GM18526 (cell line): ENCODE results near the gene IKZF3.

Experiments used
- POLR2A ChIP-seq: IDR thresholded peaks from 3 replicates; pipeline ENCODE4 v1.6.1; 2011; ENCODE audit not compliant: insufficient read length; ENCODE audit errors: extremely low read depth

The IKZF3 gene

DNA sequence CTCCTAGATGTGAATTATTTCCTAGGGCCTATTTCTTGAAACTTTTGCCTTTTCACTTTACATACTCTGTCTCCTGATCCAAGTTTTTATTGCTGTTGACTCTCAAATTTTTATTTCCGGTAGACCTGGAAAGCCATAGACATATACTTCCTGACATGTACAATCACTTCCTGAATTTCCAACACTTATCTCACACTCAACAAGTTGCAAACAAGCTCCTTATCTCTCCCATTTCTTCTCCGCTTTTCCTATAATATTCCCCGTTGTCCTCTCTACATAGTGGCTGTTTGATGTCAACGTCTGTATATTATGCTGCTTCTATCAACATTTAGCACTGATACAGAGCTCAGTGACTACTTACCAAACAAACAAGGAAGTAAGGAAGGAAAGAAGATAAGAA, 59.3 kb downstream of the IKZF3 start:
- TF ChIP-seq POLR2A = no peak

DNA sequence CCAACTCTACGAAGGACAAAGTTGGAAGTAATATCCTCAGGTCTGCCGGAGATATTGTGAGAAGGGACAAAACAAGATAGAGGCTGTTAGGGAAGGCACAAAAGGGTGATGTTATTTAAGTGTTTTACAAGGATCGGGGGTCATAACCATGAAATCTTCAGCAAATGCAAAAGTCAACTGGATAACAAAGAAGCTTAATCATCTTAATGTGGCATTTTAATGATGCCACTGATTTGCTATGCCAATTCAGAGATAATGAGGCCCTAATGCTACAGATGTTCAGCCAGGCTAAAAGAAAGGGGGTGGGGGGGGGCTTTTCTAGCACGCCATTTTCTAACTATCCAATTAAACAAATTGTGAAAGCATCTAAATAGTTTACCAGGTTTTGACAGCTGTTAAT, 63.1 kb downstream of the IKZF3 start:
- no peak for TF ChIP-seq POLR2A

DNA sequence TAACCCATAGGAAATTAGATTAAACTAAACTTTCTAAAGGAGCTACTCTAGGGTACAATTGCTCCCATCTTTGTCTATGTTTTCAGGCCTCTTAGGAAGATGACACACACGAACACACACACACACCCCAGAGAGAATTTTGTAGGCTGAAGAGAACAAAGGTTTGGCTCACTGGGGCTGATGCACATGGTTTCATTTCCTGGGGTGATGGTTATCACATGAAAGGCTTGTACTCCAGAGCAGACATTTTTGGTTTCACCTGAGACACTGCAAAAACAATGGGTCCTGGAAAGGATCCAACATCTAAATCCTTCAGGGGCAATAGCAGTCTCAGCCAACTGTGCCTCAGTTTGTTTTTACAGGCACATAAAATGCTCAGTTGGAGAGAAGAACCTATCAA, 63.6 kb downstream of the IKZF3 start:
- TF ChIP-seq POLR2A = no peak

DNA sequence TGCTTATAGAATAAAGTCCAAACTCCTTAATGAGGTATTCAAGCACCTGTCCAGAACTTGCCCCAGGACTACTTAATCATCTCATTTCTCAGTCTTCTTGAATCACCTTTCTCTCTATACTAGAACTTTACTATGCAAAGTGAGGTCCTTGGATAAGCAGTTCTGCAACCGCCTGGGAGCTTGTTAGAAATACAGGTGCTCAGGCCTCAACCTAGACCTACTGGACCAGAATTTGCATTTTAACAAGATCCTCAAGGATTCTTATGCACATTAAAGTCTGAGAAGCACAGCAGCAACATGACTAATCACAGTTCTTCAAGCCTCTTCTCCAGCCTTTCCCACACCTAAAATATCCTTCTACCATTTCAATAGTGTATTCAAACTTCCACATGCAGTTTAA, 64.7 kb downstream of the IKZF3 start:
- TF ChIP-seq POLR2A = no peak

DNA sequence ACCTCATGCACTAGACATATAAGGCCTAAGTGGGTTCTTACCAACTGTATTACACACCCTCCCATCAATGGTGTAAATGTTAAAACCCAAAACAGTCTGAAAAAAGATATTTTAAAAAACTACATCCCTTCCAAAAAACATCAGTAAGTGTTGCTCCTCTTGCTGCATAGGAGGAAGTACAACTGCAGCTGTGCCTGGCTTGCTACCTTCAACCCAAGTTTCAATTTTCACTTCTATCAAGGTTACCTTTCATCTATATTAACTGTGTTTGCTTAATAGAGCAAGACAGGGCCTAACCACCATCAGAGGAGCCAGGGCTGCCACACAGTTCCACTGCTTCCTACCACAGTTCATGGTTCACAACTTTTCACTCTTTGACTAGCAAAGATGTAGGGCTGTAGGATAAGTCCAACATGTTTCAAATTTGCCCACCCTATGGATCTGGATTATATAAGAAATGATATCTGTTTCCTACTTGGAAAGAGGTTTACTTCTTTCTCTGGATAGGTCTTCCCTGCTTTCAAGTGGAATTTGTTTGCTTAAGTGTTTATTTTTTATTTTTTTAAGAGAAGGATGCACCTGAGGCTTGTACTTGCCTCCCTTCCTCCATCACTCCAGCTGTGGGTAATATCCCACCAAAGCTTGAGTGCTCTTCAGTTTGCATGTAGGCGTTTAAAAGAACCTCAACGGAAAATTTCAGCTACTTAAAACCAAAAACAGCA, 69.7 kb downstream of the IKZF3 start:
- TF ChIP-seq POLR2A = peak; percentile 20

DNA sequence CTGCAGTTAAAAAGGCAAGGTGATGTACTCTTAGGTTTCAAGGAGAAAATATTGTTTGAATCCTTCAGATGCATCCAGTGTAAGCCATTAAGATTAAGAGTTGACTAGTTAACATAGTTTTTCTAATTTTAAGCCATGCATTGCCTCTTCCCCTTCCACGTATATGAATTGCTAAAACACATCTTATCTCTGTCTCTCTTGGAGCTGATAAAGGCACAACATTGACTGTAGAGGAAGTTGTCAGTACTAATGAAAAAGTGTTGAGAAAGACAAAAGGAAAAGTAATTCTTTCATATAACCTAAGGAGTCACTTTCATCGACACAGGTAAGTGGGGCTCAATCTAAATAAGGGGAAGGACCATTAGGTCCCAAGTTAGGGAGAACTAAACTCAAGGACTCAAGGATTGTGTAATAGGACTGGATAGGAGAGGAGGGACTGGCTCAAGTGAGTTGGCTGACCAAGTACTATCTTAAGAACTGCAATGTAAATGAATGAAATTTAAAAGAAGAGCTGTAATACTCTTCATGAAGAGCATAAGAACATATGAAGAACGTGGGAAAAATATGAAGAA, 70.7 kb downstream of the IKZF3 start:
- no peak for TF ChIP-seq POLR2A

DNA sequence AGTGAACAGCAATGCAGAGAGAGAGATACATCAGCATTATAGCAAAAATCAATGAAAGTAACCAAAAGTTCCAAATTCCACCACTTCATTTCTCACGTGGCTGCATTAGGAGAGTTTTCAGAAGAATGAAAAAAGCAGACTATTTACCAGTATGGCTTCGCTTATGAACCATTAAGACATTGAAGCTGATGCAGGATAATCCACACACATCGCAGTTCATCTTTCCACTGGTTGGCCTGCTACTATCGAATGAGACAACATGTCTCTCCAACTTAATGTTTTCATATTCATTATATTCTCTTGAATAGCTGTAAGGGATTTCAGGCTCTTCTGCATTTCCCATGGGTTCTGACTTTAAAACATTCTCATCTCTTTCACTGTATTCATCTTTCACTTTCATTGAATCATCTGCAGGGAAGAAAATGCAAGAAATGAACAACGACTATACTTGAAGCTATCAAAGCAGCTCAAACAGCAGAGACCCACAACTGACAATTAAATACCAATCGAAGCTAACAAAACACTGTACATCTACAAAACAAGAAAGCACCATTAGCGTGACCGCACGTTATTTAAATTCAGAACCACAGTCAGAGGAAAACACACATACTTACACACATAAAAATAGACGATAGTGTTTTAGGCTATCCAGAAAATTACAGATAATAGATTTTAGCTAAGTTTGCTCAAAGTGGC, 71.4 kb downstream of the IKZF3 start:
- TF ChIP-seq POLR2A = no peak

DNA sequence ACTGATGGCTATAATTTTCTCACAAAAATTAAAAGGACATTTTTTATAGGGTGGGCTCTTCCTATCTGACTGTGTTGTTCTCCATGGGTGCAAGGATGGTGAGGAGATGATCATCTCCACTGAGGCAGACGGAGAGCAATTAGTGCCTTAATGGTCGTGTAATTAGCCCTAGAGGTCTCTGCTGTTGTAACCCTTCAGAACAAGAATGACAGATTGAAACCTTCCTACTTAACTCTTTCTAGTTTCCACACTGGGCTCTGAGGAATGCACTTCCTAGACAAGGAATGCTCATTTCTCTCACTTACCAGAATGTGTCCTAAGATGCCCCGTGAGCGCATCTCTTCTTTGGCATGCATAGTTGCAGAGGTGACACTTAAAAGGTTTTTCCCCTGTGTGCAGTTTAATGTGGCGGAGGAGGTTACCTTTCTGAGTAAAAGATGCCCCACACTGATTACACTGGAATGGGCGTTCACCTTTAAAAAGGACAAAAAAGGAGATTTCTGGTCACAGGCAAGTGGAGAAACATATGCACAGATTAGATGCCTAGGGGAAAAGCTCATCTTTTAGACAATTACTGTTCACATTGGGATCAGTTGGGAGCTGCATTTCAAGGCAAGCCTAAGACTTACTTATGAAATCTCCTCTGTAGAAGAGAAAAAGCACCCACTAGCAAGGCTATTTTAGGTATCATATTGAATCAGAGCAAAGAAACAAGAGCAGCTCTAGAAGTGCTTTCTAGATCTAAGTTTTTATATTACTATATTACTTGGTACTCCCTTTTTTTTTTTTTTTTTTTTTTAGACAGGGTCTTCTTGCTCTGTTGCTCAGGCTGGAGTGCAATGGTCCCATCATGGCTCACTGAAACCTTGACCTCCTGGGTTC, 72.8 kb downstream of the IKZF3 start:
- no peak for TF ChIP-seq POLR2A

DNA sequence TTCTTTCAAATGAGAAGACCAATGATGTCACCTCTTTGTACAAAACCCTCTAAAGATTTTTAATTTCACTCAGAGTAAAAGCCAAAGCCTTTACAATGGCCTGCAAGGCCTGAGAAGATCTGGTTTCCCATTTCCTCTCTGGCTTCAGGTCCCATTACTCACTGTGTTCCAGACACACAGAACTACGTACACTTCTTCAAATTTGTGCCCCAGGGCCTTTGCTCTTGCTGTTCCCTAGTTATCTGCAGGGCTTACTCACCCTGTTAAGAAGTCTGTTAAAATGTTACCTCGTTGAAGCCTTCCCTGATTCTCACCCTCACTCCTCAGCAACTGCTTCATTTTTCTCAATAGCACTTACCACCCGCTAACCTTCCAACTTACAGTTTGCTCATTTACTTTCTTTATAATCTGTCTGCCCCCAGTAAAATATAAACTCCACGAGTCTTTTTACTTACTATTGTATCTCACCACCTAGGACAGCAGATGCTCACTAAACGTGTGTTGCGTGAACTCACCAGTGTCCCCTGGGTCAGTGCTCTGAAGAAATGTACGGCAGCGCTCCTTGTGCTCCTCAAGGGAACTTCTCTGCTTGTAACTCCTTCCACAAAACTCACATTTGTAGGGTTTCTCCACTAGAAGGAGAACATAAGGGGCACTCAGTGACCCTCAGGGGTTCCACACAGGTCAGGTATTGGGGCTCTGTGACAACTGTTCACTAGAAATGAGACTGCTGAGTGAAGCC, 76.2 kb downstream of the IKZF3 start:
- no peak for TF ChIP-seq POLR2A

DNA sequence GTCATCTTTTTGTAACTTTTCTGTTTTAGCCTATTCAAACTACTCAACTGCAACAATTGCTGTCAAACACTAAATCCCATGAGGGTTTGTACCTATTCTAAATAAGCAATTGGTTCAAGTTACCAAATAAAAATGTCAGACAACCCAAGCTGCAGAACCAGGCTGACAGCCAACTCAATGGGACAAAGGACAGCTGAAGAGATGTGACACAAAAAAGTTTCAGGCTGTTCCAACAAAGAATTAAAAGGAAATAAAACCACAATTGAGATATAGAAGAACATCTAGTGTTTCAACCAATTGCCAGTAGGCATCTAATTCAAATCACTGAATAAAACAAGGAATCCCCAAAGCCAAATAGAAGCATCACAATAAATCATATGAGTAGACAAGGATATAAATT, 77.1 kb downstream of the IKZF3 start:
- no peak for TF ChIP-seq POLR2A

DNA sequence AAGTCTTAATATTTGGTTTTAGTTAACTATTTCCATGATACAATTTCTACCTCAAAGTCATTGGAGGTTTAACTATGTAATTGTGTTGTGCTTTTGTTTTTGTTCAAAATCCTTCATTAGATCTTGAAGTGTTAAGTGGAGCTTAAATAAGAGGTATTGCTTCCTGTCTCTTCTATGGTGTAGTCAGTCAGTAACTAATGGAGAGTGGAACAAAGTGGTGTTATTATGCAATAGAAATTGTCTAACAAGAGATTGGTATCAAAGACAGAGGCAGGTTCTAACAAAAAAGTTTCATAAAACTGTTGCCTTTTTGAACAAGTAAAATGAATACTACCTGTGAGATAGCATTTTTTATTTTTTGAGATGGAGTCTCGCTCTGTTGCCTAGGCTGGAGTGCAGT, 81.1 kb downstream of the IKZF3 start:
- TF ChIP-seq POLR2A = no peak

DNA sequence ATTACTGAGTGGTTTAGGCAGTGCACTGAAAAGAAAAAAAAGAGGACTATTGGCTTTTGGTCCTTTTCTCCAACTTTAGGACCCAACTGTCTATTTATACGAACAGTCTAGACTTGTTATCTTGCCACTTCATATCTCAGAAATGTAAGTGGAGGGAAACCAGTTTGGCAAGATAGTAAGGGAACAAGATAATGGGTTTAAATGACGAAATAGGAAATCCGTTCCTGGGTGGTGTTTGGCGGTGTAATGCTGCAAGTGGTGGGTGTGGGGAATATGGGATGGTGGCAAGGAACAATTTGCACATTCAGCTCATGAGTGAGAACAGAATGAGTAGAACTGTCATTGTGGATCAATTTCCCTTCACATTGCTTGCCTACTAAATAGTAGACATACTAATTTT, 81.6 kb downstream of the IKZF3 start:
- TF ChIP-seq POLR2A = no peak

DNA sequence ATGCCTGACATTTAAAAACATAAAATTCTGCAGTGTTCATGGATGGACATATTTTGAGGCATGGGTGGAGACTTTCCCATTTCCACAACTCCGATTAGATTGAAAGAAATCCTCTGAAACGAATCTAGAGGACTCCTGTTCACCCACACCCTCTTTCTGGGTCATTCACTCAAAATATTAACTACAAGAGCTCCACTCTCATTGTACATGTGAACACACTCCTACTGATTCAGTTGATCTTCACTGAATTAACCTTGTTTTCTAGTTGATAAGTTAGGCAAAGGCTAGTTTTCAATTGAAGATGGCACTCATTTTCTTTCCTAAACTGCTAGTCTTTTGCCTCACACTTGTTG, 82.3 kb downstream of the IKZF3 start:
- TF ChIP-seq POLR2A = no peak

DNA sequence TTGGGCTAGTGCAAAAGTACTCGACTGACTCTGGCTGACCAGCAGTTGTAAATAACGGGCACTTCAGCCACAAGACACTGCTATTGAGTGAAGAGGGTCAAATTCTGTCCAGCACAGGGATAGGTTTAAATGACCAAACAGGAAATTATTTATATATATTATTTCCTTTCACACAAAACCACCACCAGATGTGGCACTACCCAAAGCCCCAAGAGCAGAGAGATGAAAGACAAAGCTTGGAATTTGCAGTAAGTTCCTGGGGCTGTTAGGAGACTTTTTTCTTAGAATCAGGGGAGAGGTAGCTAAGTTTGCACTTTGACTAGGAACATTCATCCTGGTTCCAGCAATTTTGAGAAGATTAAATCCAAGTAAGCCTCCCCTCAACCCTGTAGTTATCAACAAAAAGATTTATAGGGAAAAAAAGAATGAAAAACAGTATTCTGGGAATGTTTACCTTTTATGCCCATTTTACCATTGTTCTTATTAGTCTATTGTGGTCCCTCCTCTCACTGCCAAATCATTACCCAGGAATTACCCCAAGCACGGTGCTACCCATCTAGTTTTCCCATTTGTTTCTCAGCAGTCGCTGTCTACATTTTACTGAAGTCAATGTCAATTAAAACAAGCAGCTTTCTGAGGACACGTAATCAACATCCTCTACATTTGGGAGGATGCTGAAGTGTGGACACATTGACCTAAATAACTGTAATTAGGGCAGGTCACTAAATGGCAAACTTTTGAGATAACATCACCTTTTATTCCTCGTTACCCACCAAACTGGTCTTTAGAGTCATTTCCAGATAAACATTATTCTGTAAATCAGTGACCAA, 82.9 kb downstream of the IKZF3 start:
- no peak for TF ChIP-seq POLR2A

DNA sequence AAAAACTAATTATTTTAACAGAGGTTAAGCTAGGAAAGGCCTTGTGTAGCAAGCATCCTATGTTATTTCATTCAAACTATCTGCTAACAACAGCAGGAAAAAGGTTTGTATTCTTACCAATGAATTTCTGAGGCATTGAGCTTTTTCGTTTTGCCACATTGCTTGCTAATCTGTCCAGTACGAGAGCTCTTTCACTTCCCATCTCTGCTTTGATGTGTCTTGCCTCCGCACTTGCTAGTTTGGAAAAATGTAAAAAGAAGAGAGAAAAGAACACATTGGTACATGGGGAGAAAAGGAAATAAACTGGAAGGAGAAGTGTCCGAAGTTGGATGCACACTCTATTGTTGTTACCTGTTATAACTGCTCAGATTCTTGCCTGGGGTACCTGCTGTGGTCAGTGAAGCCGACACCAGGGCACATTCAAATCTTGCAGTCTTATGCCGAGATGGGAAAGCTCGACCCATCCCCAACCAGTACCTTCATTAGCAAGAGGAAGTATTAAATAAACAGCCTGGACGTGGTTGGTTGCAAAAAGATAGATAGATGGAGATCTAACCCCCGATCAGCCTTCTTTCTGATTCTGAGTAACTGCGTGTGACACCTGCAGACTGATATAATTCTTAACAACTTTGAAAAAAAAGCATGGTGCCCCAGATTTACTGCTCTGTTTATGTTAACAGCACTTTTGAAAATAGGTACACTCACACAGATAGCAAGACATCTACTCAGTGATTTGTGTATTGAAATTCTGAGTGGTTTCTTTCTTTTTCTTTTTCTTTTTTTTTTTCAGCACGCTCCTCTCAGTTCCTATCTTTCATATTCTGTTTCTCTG, 86.4 kb downstream of the IKZF3 start:
- TF ChIP-seq POLR2A = no peak
